IMR-90 (cell line): ENCODE results near the gene VEGFC. TPM values are rescaled to one million over a fixed set of nuclear protein-coding genes. Genes with fewer than 3 reads are reported as not detected.

ENCODE experiments used
- ATAC-seq: fragments of 200-7000 bp; cut with Tn5 transposase; 2 replicates; pipeline ENCODE4 v1.9.1; 2020; ENCODE audit warnings: low read depth, mild to moderate bottlenecking, moderate library complexity
- BruUV-seq: library from RNA; stranded (reverse); fragments of 400-500 nt; replicated peaks from 2 replicates; lab custom pipeline; 2021; lab: Mats Ljungman, UMichigan
- CTCF ChIA-PET: fragments of 300-600 bp; formaldehyde crosslinking; extraction: SDS; loops from one replicate; lab custom pipeline; 2021; ENCODE audit warnings: antibody characterized with exemption; lab: Yijun Ruan, JAX
- POLR2A ChIA-PET: fragments of 300-600 bp; sonication (Branson Sonifier 250); formaldehyde crosslinking; loops from one replicate; lab custom pipeline; 2022; ENCODE audit warnings: antibody characterized with exemption; ENCODE audit not compliant: unreplicated experiment; lab: Charles Lee
- DNase-seq: peaks from one replicate; pipeline ENCODE4 v3.0.0; 2013
- H2AFZ ChIP-seq: replicated peaks from 2 replicates; pipeline ENCODE3; 2013; ENCODE audit warnings: low read length, mild to moderate bottlenecking; ENCODE audit not compliant: poor library complexity
- H2AK5ac ChIP-seq: 2 replicates; pipeline ENCODE4 v1.6.1; 2013; ENCODE audit warnings: low read depth, low read length, inconsistent platforms
- H2AK9ac ChIP-seq: replicated peaks from 2 replicates; pipeline ENCODE3; 2013; ENCODE audit warnings: mild to moderate bottlenecking, low read depth, low read length, moderate library complexity; ENCODE audit not compliant: poor library complexity
- H2BK120ac ChIP-seq: 2 replicates; pipeline ENCODE4 v1.6.1; 2013; ENCODE audit warnings: low read depth, low read length, inconsistent platforms
- H2BK15ac ChIP-seq: 3 replicates; pipeline ENCODE4 v1.6.1; 2013; ENCODE audit warnings: low read depth, low read length, inconsistent platforms
- H2BK20ac ChIP-seq: 2 replicates; pipeline ENCODE4 v1.6.1; 2013; ENCODE audit warnings: low read depth, mild to moderate bottlenecking, inconsistent platforms, low read length, moderate library complexity
- H2BK5ac ChIP-seq: 2 replicates; pipeline ENCODE4 v1.6.1; 2013; ENCODE audit warnings: mild to moderate bottlenecking, low read depth, low read length, inconsistent platforms; ENCODE audit not compliant: poor library complexity, severe bottlenecking
- H3K14ac ChIP-seq: replicated peaks from 2 replicates; pipeline ENCODE4 v1.6.1; 2013; ENCODE audit warnings: low read depth, low read length, inconsistent platforms
- H3K18ac ChIP-seq: 2 replicates; pipeline ENCODE4 v1.6.1; 2013; ENCODE audit warnings: low read depth, low read length, control low read depth
- H3K23ac ChIP-seq: 2 replicates; pipeline ENCODE4 v1.6.1; 2013; ENCODE audit warnings: low read depth, low read length, inconsistent platforms
- H3K27ac ChIP-seq: 2 replicates; pipeline ENCODE4 v1.5.1; 2013; ENCODE audit warnings: mild to moderate bottlenecking, control low read depth, low read length; ENCODE audit not compliant: insufficient read depth
- H3K27me3 ChIP-seq: 2 replicates; pipeline ENCODE4 v1.6.1; 2013; ENCODE audit warnings: low read length; ENCODE audit not compliant: control insufficient read depth, insufficient read depth
- H3K36me3 ChIP-seq: 2 replicates; pipeline ENCODE4 v1.6.1; 2013; ENCODE audit warnings: low read length, mixed read lengths; ENCODE audit not compliant: control insufficient read depth, insufficient read depth
- H3K4ac ChIP-seq: 2 replicates; pipeline ENCODE4 v1.6.1; 2013; ENCODE audit warnings: low read depth, low read length, inconsistent platforms
- H3K4me1 ChIP-seq: 2 replicates; pipeline ENCODE4 v1.6.1; 2013; ENCODE audit warnings: low read length, mixed read lengths; ENCODE audit not compliant: control insufficient read depth, insufficient read depth
- H3K4me2 ChIP-seq: 2 replicates; pipeline ENCODE4 v1.6.1; 2013; ENCODE audit warnings: low read depth, mild to moderate bottlenecking, control low read depth, low read length, moderate library complexity
- H3K4me3 ChIP-seq: 2 replicates; pipeline ENCODE4 v1.5.1; 2013; ENCODE audit warnings: low read depth, mild to moderate bottlenecking, control low read depth, low read length, moderate library complexity; ENCODE audit not compliant: insufficient read depth
- H3K56ac ChIP-seq: 2 replicates; pipeline ENCODE4 v1.6.1; 2013; ENCODE audit warnings: low read length, inconsistent platforms; ENCODE audit not compliant: insufficient read depth; ENCODE audit errors: extremely low read depth
- H3K79me1 ChIP-seq, 2 experiments: 2 replicates each; pipeline ENCODE4 v1.6.1; 2013; ENCODE audit warnings: low read length in 2 of 2, inconsistent platforms in 1 of 2, low read depth in 1 of 2
- H3K9ac ChIP-seq: 2 replicates; pipeline ENCODE4 v1.6.1; 2013; ENCODE audit warnings: low read depth, low read length, control low read depth
- H3K9me1 ChIP-seq: 2 replicates; pipeline ENCODE4 v1.6.1; 2013; ENCODE audit warnings: low read length, inconsistent platforms; ENCODE audit not compliant: insufficient read depth
- H3K9me3 ChIP-seq: 2 replicates; pipeline ENCODE4 v1.6.1; 2013; ENCODE audit warnings: low read length; ENCODE audit not compliant: control insufficient read depth, insufficient read depth
- H4K20me1 ChIP-seq: 2 replicates; pipeline ENCODE4 v1.6.1; 2013; ENCODE audit warnings: low read length, inconsistent platforms; ENCODE audit not compliant: insufficient read depth
- H4K5ac ChIP-seq: 2 replicates; pipeline ENCODE4 v1.6.1; 2013; ENCODE audit warnings: mild to moderate bottlenecking, low read depth, low read length, control low read depth
- H4K8ac ChIP-seq, 2 experiments: 2 replicates each; pipeline ENCODE4 v1.6.1; 2013; ENCODE audit warnings: low read depth in 2 of 2, low read length in 2 of 2, control low read depth in 1 of 2, inconsistent platforms in 1 of 2
- H4K91ac ChIP-seq: 2 replicates; pipeline ENCODE4 v1.6.1; 2013; ENCODE audit warnings: low read depth, low read length, inconsistent platforms; ENCODE audit not compliant: insufficient read depth
- CEBPB ChIP-seq: IDR thresholded peaks from 2 replicates; pipeline ENCODE4 v1.6.1; 2012; ENCODE audit warnings: low read depth, low read length, improper control_type of control experiment
- MAFK ChIP-seq: IDR thresholded peaks from 2 replicates; pipeline ENCODE4 v1.6.1; 2012; ENCODE audit warnings: low read depth, low read length, improper control_type of control experiment
- MAZ ChIP-seq: IDR thresholded peaks from 2 replicates; pipeline ENCODE4 v1.6.1; 2012; ENCODE audit warnings: low read depth, mild to moderate bottlenecking, low read length, improper control_type of control experiment, moderate library complexity, borderline replicate concordance
- MXI1 ChIP-seq: IDR thresholded peaks from 2 replicates; pipeline ENCODE4 v1.6.1; 2012; ENCODE audit warnings: low read depth, mild to moderate bottlenecking, low read length, moderate library complexity, borderline replicate concordance
- NFE2L2 ChIP-seq: fragments of 150-350 bp; IDR thresholded peaks from 2 replicates; pipeline ENCODE4 v1.6.1; 2016; ENCODE audit warnings: low read depth, mild to moderate bottlenecking, low read length
- POLR2A ChIP-seq: IDR thresholded peaks from 2 replicates; pipeline ENCODE4 v1.6.1; 2012; ENCODE audit warnings: mild to moderate bottlenecking, low read depth, low read length
- RAD21 ChIP-seq: IDR thresholded peaks from 2 replicates; pipeline ENCODE4 v1.6.1; 2012; ENCODE audit warnings: low read length, improper control_type of control experiment
- RCOR1 ChIP-seq: IDR thresholded peaks from 2 replicates; pipeline ENCODE4 v1.6.1; 2012; ENCODE audit warnings: mild to moderate bottlenecking, low read length, improper control_type of control experiment; ENCODE audit not compliant: insufficient replicate concordance
- SMC3 ChIP-seq: fragments of 150-350 bp; IDR thresholded peaks from 2 replicates; pipeline ENCODE4 v1.6.1; 2016; ENCODE audit warnings: low read depth, mild to moderate bottlenecking, antibody characterized with exemption, low read length, moderate library complexity
- WGBS, 2 experiments: methylation state at CpG; one replicate each; pipeline versions ENCODE4 v1.1.5 to v1.1.7; 2013; ENCODE audit warnings: missing lambda C conversion rate in 2 of 2; ENCODE audit not compliant: insufficient read length in 1 of 2; ENCODE audit errors: extremely low coverage in 2 of 2; 5-methylcytosine and 5-hydroxymethylcytosine counted together
- dilution Hi-C: fragments of 300-500 bp; cut with HindIII; formaldehyde crosslinking; loops from one replicate; pipeline ENCODE4 v1.14.3; 2018; ENCODE audit warnings: low sequenced_read_pairs; ENCODE audit not compliant: unreplicated experiment
- in situ Hi-C: fragments of 300-500 bp; cut with MboI; formaldehyde crosslinking; loops from 3 replicates; pipeline ENCODE4 v1.14.3; 2019; ENCODE audit warnings: low sequenced_read_pairs, inconsistent platforms, mixed read lengths
- intact Hi-C: fragments of 100-400 bp; cut with micrococcal nuclease; formaldehyde crosslinking; loops from 2 replicates; pipeline ENCODE4 v1.10.0; 2022
- polyA plus RNA-seq, 3 experiments: library from polyadenylated mRNA; depleted of rRNA; stranded (reverse); fragments of >200 nt; gene quantifications; 2 replicates each; pipeline ENCODE4 v1.2.3, GENCODE V29; 2012; ENCODE audit warnings: low replicate concordance in 1 of 3
- total RNA-seq: library from RNA; depleted of rRNA; stranded (reverse); fragments of >200 nt; gene quantifications from 2 replicates; pipeline ENCODE4 v1.2.3, GENCODE V29; 2012
- TF ChIP-seq, protein P1 (sequence below): conservative IDR thresholded peaks from 2 replicates; pipeline ENCODE4 v1.5.1; 2012; ENCODE audit warnings: mild to moderate bottlenecking, low read depth, low read length, improper control_type of control experiment
- TF ChIP-seq, protein P2 (sequence below): fragments of 150-350 bp; IDR thresholded peaks from 2 replicates; pipeline ENCODE4 v1.6.1; 2016; ENCODE audit warnings: low read depth, mild to moderate bottlenecking, low read length, moderate library complexity, borderline replicate concordance
- TF ChIP-seq, protein P3 (sequence below): fragments of 150-350 bp; IDR thresholded peaks from 2 replicates; pipeline ENCODE4 v1.6.1; 2017; ENCODE audit warnings: mild to moderate bottlenecking, antibody characterized with exemption, low read length, low read depth

VEGFC gene
- total and polyA plus RNA-seq, 2 of the 4 experiments (the other 2 are of a cell fraction): 22.9 to 49.7 TPM

DNA sequence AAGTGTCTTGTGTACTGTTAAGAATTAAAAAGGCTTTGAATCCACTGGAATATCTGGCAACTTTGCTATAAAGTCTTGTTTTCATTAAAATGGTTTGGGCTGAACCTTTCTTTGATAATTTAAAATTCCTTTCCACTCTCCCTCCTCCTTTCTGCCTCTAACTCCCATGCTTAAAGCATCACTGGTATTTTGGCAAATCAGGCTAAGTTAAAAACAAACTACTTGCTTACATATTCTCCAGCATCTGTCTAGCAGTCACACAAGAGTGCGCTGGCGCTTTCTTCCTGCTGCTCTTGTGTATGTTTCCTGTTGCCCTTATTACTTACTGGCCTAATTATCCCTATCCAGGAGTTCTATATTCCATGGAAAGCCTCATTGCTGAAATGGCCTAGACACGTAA is 136.6 kb downstream of the VEGFC start:
- Histone ChIP-seq H4K91ac (no peak overlapping the region), H4K8ac (no peak overlapping the region), H3K56ac (no peak overlapping the region), H3K23ac (no peak overlapping the region), H2BK20ac (no peak overlapping the region), H3K9me1 (peaks cover 2% of the 10 kb centered on the region; the same call in 1 of the 2 replicates), H2BK15ac (no peak overlapping the region), H3K4me1 (0 out of 2 replicates have a peak, but pooled peaks cover 1% of the 10 kb centered on the region), H4K5ac (no peak overlapping the region), H3K4ac (no peak overlapping the region), H3K4me2 (no peak overlapping the region), H4K20me1 (no peaks in the 10 kb centered on the region), H3K14ac (no peak overlapping the region), H3K18ac (no peak overlapping the region), H2BK120ac (no peak overlapping the region), H3K36me3 (no peaks in the 10 kb centered on the region), H2AFZ (no peak overlapping the region), H3K27ac (no peak overlapping the region), H3K27me3 (no peaks in the 10 kb centered on the region), H3K79me1 (no peaks in the 10 kb centered on the region), H2BK5ac (no peak overlapping the region), H3K9me3 (no peaks in the 10 kb centered on the region), H3K4me3 (no peak overlapping the region), H2AK5ac (no peak overlapping the region), H2AK9ac (no peak overlapping the region), H3K9ac (no peak overlapping the region)
- in situ Hi-C loops (loop anchor here (25.0 kb wide), 1 partner anchor 269 kb away; no protein-coding TSS in a partner anchor), dilution Hi-C loops (no loop called here), intact Hi-C loops (no loop called here)
- ChIA-PET CTCF (no interaction called here), POLR2A (no interaction called here)
- TF ChIP-seq RCOR1 (no peak), POLR2A (no peak), NFE2L2 (no peak), SMC3 (no peak), MAFK (no peak), MXI1 (no peak), RAD21 (no peak), CEBPB (no peak), MAZ (no peak)
- TF ChIP-seq, protein P1, sequence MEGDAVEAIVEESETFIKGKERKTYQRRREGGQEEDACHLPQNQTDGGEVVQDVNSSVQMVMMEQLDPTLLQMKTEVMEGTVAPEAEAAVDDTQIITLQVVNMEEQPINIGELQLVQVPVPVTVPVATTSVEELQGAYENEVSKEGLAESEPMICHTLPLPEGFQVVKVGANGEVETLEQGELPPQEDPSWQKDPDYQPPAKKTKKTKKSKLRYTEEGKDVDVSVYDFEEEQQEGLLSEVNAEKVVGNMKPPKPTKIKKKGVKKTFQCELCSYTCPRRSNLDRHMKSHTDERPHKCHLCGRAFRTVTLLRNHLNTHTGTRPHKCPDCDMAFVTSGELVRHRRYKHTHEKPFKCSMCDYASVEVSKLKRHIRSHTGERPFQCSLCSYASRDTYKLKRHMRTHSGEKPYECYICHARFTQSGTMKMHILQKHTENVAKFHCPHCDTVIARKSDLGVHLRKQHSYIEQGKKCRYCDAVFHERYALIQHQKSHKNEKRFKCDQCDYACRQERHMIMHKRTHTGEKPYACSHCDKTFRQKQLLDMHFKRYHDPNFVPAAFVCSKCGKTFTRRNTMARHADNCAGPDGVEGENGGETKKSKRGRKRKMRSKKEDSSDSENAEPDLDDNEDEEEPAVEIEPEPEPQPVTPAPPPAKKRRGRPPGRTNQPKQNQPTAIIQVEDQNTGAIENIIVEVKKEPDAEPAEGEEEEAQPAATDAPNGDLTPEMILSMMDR: no peak
- TF ChIP-seq, protein P2, sequence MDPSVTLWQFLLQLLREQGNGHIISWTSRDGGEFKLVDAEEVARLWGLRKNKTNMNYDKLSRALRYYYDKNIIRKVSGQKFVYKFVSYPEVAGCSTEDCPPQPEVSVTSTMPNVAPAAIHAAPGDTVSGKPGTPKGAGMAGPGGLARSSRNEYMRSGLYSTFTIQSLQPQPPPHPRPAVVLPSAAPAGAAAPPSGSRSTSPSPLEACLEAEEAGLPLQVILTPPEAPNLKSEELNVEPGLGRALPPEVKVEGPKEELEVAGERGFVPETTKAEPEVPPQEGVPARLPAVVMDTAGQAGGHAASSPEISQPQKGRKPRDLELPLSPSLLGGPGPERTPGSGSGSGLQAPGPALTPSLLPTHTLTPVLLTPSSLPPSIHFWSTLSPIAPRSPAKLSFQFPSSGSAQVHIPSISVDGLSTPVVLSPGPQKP: no peak
- TF ChIP-seq, protein P3, sequence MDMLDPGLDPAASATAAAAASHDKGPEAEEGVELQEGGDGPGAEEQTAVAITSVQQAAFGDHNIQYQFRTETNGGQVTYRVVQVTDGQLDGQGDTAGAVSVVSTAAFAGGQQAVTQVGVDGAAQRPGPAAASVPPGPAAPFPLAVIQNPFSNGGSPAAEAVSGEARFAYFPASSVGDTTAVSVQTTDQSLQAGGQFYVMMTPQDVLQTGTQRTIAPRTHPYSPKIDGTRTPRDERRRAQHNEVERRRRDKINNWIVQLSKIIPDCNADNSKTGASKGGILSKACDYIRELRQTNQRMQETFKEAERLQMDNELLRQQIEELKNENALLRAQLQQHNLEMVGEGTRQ: no peak
- DNase-seq (no peak), ATAC-seq (no peak; the same call in 1 of the 2 replicates)
- no TSS peak for BruUV-seq
- no CpG with 5 or more reads among the region's 3 CpGs for WGBS, 2 experiments
